GM23338 (cell line): ENCODE results near the gene TMEM271.

Experiments used
- CREB1 ChIP-seq: fragments of 250-450 bp; sonication (Bioruptor Pico); IDR thresholded peaks from 2 replicates; pipeline ENCODE4 v1.5.0; 2020; ENCODE audit warnings: low read depth, mild to moderate bottlenecking, moderate library complexity
- CTCF ChIP-seq, 2 experiments: fragments of 200-600 bp in 1 of 2; sonication (generic) in 1 of 2; conservative IDR thresholded peaks; 2 replicates each; pipeline versions ENCODE4 v1.5.1 to v1.6.1; 2016 to 2017; ENCODE audit warnings: antibody characterized with exemption in 2 of 2, low read depth in 2 of 2, mild to moderate bottlenecking in 2 of 2, moderate library complexity in 1 of 2
- ETS1 ChIP-seq: IDR thresholded peaks from 2 replicates; pipeline ENCODE4 v1.6.1; 2016; ENCODE audit warnings: antibody characterized with exemption
- EZH2 ChIP-seq: fragments of 200-600 bp; sonication (generic); IDR thresholded peaks from one replicate; pipeline ENCODE4 v1.8.0; 2017; ENCODE audit warnings: antibody characterized with exemption, mild to moderate bottlenecking, low read depth; ENCODE audit not compliant: unreplicated experiment
- JUNB ChIP-seq: IDR thresholded peaks from one replicate; pipeline ENCODE4 v1.6.1; 2016; ENCODE audit warnings: antibody characterized with exemption; ENCODE audit not compliant: unreplicated experiment
- POLR2AphosphoS5 ChIP-seq: IDR thresholded peaks from 2 replicates; pipeline ENCODE4 v1.6.1; 2016; ENCODE audit warnings: antibody characterized with exemption, low read depth
- ZNF462 ChIP-seq: fragments of 250-450 bp; sonication (Bioruptor Pico); IDR thresholded peaks from 2 replicates; pipeline ENCODE4 v1.5.0; 2020; ENCODE audit warnings: mild to moderate bottlenecking, moderate library complexity

DNA sequence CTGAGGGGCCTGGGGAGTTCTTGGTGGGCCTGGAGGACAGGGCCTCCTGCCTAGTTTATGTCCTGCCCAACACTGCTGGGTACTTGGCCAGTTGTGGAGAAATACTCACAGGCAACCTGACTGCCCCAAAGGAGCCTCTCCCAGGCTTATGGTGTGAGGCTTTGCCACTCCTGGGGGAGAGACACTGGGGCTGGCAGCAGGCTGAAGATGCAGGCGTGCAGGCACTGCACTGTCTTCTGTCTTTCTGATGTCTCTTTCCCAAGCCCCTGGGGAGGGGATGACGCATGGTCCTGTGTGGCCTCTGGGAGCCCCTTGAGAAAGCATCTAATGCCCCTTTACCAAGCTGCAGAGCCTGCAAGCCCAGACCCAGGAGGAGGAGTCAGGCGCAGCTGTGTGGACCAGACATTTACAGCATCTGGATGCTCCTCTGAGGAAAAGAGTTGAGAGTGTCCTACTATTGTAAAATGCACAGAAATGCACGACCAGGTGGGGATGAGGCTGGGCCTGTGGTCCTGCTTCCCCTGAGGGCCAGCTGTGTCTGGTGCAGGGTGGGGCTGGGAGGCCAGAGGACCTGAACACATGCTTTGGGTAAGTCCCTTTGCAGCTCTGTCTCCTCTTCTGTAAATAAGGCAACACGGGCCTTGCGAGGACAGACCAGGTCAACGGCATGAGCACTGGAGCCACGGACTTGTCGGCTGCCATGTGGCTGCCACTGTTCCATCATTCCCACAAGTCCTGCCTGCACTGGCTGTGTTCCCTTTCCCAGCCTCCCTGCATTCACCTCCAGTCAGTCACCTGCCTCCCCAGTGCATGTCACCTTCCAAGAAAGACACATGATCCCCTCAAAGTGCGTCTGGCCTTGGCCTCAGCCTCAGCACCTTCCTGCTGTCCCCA, 8.4 kb downstream of the TMEM271 start:
- no peak for TF ChIP-seq EZH2
- no peak for TF ChIP-seq CTCF (conservative IDR thresholded peaks at IDR 0.05; ENCODE audit: low read depth in 2 of 2)
- no peak for TF ChIP-seq ZNF462
- TF ChIP-seq CREB1 (CRISPR knock-in tag), result no peak
- no peak for TF ChIP-seq POLR2AphosphoS5
- TF ChIP-seq ETS1, result no peak
- TF ChIP-seq JUNB, result no peak
